Muscle of leg (tissue), 11 donors: ENCODE measurements around the gene ATXN7L3B. TPM values are rescaled to one million over a fixed set of nuclear protein-coding genes. Genes with fewer than 3 reads are reported as not detected.
A peak's percentile ranks its signal among the peaks of the same experiment; 100 is the strongest.

Source experiments
- DNase-seq: peaks from one replicate; pipeline ENCODE4 v3.0.0; 2013
- H3K27ac ChIP-seq: one replicate; pipeline ENCODE4 v1.5.1; 2013; ENCODE audit warnings: mild to moderate bottlenecking, low read length, control low read depth
- H3K27me3 ChIP-seq: one replicate; pipeline ENCODE4 v1.6.1; 2013; ENCODE audit warnings: low read length; ENCODE audit not compliant: control insufficient read depth, insufficient read depth
- H3K36me3 ChIP-seq: one replicate; pipeline ENCODE4 v1.6.1; 2013; ENCODE audit warnings: low read length; ENCODE audit not compliant: control insufficient read depth, insufficient read depth
- H3K4me1 ChIP-seq: one replicate; pipeline ENCODE4 v1.6.1; 2013; ENCODE audit warnings: low read length; ENCODE audit not compliant: control insufficient read depth, insufficient read depth
- H3K4me3 ChIP-seq: one replicate; pipeline ENCODE4 v1.5.1; 2013; ENCODE audit warnings: low read length, control low read depth
- H3K9me3 ChIP-seq: replicated peaks from 2 replicates; pipeline ENCODE4 v1.6.1; 2013; ENCODE audit warnings: low read depth, low read length; ENCODE audit not compliant: control insufficient read depth
- WGBS: methylation state at CpG from one replicate; pipeline ENCODE4 v1.1.5; 2013; ENCODE audit warnings: missing lambda C conversion rate; ENCODE audit not compliant: insufficient coverage; 5-methylcytosine and 5-hydroxymethylcytosine counted together
- polyA plus RNA-seq, 8 donors: library from polyadenylated mRNA; unstranded; fragments of 120-200 nt; gene quantifications; one replicate each; pipeline versions ENCODE4 v1.2.1 to v1.2.3, GENCODE V29; 2013; ENCODE audit warnings: inconsistent platforms in 1 of 8, low replicate concordance in 1 of 8; ENCODE audit not compliant: insufficient read length in 8 of 8, insufficient read depth in 1 of 8
- total RNA-seq: library from RNA; stranded (reverse); fragments of 120-200 nt; gene quantifications from one replicate; pipeline ENCODE4 v1.2.4, GENCODE V29; 2013

Gene ATXN7L3B
- total and polyA plus RNA-seq, 9 donors: 32.6 to 58.3 (median 51.0) TPM

DNA sequence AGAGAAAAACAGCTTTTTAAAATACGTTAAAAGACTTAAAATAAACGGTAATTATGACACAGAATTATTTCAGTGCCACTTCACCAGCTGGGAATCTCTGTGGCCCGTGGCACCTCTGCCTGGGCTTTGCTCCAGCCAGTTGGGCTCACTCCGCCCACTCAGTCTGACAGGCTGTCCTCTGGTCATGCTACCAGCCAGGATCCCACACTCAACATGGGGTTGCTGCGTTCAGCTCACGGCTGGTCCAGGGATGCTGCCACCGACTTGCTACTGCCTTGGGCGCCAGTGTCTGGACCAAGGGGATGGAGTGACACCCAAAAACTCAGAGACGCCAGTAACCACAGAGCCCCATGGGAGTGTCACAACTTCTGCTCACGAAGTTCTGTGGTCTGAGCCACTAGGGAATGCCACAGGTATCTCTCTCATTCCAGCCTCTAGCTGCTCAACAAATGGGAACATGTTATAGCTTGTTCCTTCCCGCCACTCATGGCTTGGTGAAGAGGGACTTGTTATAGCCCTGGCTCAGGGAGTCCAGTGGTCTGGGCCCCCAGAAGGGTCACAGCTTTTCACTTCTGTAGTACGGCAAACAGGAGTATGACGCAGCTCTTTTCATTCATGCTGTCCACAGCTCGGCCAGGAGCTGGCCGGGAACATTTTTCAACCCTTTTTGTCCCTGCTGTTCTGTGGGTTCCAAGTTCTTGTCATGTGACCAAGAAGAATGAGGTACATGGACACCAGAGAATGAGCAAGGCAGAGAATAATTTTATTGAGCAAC, 23.4 kb upstream of the ATXN7L3B start:
- H3K4me1 ChIP-seq: no peaks in the 10 kb centered on the region
- 83% methylated on average over 10 of the region's 15 CpGs for WGBS
- no peaks in the 10 kb centered on the region for H3K27me3 ChIP-seq
- no peak for DNase-seq
- no peak overlapping the region for H3K27ac ChIP-seq
- H3K4me3 ChIP-seq: no peak overlapping the region
- no peaks in the 10 kb centered on the region for H3K9me3 ChIP-seq
- H3K36me3 ChIP-seq: no peaks in the 10 kb centered on the region

DNA sequence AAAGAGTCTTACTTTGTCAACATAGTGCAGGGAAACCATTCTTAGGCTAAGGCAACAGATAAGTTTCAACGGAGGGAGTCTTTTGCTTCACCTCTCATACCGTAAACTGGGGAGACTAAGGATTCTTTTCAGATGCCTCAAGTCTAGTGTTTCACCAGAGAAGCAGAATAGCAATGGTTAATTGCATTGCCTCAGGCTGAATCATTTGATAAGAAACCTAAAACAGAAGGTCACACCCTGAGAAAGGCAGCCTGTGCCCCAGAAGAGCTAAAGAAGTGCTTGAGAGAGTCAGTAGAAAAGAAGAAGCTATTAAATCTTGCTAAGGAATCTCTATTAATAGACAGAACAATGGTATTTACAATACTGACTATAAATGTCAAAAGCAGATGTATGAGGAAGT, 21.8 kb upstream of the ATXN7L3B start:
- no CpG with 5 or more reads among the region's 2 CpGs for WGBS
- Histone ChIP-seq H3K9me3 (no peaks in the 10 kb centered on the region), H3K4me3 (no peak overlapping the region), H3K27me3 (no peaks in the 10 kb centered on the region), H3K27ac (no peak overlapping the region), H3K36me3 (no peaks in the 10 kb centered on the region), H3K4me1 (no peaks in the 10 kb centered on the region)
- no peak for DNase-seq

DNA sequence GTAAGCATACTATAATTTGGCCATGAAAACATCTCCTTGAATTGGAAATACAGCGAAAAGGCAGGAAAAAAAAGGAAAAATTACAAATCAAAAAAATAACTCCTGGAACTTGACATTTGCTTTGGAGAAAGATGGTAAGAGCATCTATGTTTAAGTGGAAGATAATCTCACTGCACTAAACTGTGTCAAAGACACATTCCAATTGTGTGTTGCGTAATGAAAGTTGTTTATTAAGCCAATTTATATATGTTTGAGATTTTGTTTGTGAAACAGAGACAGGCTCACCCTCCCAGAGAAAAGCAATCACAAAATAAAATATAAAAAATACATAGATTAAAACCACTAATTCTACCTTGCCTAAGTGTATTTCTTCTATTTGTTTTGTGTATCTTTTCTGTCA, 11.1 kb upstream of the ATXN7L3B start:
- no peaks in the 10 kb centered on the region for H3K9me3 ChIP-seq
- no peak overlapping the region for H3K4me3 ChIP-seq
- WGBS: no CpG with 5 or more reads among the region's 2 CpGs
- no peaks in the 10 kb centered on the region for H3K4me1 ChIP-seq
- H3K27ac ChIP-seq: no peak overlapping the region
- DNase-seq: no peak
- H3K27me3 ChIP-seq: no peaks in the 10 kb centered on the region
- no peaks in the 10 kb centered on the region for H3K36me3 ChIP-seq

DNA sequence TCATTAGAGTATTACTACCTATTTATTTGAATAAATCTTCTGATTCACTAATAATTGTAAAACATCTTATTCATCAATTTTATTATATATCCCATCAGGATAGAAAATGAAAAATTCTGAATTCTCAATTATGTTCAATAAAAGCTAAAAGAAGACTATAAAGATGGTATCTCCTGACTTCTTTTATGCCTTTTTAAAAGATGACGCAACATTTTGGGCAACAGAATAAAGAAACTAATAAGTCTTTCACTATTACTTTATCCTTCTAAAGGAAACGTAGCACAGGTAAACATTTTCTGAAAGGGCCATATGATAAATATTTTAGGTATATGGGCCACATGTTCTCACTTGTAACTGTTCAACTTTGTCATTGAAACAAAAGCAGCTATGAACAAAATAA, 10.1 kb upstream of the ATXN7L3B start:
- Histone ChIP-seq H3K27ac (no peak overlapping the region), H3K9me3 (no peaks in the 10 kb centered on the region), H3K4me1 (no peaks in the 10 kb centered on the region), H3K27me3 (no peaks in the 10 kb centered on the region), H3K36me3 (no peaks in the 10 kb centered on the region), H3K4me3 (no peak overlapping the region)
- no peak for DNase-seq
- WGBS: no CpG with 5 or more reads among the region's 2 CpGs

DNA sequence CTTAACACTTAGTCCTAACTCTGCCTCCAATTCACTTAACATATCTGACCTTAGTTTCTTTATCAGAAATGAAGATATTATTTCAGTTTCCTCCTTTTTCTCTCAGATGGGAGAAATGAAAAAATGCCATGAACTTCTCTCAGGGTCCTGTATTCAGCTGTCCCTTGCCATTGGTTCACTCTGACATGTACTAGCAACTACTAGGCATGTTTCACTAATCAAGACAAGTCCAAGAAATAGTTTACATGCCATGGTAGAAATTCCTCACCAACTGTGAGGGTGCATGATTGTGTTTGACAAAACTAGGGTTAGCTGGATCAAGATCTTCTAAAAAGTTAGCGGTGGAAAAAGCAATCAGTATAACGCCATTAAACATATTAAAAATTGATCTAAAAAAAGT, 7.0 kb upstream of the ATXN7L3B start:
- no CpG with 5 or more reads among the region's 2 CpGs for WGBS
- H3K27ac ChIP-seq: no peak overlapping the region
- no peak overlapping the region for H3K4me3 ChIP-seq
- H3K27me3 ChIP-seq: no peaks in the 10 kb centered on the region
- no peaks in the 10 kb centered on the region for H3K4me1 ChIP-seq
- H3K36me3 ChIP-seq: no peaks in the 10 kb centered on the region
- no peaks in the 10 kb centered on the region for H3K9me3 ChIP-seq
- DNase-seq: no peak

DNA sequence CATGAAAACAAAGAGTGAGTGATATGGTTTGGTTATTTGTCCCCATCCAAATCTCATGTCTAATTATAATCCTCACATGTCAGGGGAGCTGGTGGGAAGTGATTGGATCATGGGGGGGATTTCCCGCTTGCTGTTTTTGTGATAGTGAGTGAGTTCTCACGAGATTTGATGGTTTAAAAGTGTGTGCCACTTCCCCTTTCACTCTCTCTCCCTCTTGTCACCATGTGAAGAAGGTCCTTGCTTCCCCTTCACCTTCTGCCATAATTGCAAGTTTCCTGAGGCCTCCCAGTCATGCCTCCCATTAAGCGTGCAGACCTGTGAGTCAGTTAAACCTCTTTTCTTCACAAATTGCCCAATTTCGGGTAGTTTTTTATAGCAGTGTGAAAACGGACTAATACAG, 2.1 kb upstream of the ATXN7L3B start:
- Histone ChIP-seq H3K27me3 (no peaks in the 10 kb centered on the region), H3K36me3 (peaks cover 11% of the 10 kb centered on the region), H3K4me3 (no peak overlapping the region), H3K9me3 (no peaks in the 10 kb centered on the region), H3K27ac (no peak overlapping the region), H3K4me1 (peaks cover 13% of the 10 kb centered on the region)
- DNase-seq: no peak
- WGBS: no CpG with 5 or more reads among the region's 5 CpGs

DNA sequence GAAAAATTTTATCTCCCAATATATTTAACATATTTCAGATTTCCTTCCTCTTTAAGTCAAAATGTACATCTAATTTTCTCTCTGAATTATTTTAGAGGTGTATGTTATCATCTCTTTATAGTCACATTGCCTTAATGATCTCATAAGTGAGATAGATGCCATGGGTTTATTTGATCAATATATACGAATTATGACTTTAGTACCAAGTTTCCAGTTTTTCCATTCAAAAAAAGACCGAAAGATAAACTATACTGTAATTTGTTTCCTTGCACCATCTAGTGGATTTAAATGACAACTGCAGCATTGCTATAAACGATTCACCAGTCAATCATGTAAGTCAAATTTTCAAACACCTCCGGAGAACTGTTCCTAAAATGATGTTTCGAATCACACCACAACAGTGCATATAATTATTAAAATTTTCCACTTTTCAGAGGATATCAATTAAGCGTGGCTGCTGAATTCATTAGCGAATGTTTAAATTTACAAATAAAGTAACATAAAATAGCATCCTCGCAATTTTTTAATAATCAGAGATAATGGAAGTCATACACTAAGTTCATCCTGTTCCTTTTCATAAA, 419 bp upstream of the ATXN7L3B start:
- DNase-seq: peak; percentile 73
- no CpG with 5 or more reads among the region's 8 CpGs for WGBS
- H3K27ac ChIP-seq: peak overlapping the region; percentile 97
- no peaks in the 10 kb centered on the region for H3K27me3 ChIP-seq
- H3K36me3 ChIP-seq: peaks cover 17% of the 10 kb centered on the region
- H3K4me3 ChIP-seq: peak overlapping the region; percentile 82
- H3K4me1 ChIP-seq: peaks cover 16% of the 10 kb centered on the region
- no peaks in the 10 kb centered on the region for H3K9me3 ChIP-seq

DNA sequence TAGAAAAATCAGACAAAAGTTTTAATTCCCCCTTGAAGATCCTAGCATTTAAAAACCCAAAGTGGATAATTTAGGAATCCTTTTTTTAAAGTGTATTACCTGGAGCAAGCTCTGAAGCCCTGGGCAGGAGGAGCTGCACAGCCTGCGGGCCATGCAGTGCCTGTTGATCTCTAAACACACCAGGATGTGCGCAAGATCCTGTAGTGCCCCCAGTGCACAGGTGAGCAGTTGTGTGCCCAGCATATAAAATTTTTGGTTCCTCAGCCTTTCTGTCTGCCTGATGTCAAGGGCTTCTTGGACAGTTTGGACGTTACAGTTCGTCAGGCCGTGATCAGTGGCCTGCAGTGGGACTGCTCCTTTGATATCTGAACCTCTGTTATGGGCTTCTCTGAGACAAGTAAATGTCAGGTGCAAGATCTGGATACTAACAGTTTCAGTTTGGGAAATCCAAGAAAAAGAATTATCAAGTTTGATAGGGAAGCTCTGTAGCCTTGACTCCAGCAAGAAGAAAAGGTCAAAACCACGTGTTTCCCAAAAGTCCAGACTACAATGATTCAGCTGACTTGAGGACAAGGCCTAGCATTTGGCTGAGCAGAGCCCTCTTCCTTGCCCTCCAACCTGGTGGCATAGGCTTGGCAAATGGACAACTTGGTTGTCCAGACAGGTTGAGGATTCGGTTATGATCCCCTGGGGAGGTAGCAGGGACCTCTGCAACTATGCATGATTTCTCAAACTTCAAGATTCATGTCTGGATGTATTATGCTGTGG, 1.0 kb downstream of the ATXN7L3B start:
- DNase-seq: peak; percentile 8
- Histone ChIP-seq H3K27ac (peak overlapping the region; percentile 97), H3K27me3 (no peaks in the 10 kb centered on the region), H3K4me1 (peaks cover 16% of the 10 kb centered on the region), H3K9me3 (no peaks in the 10 kb centered on the region), H3K36me3 (peaks cover 17% of the 10 kb centered on the region), H3K4me3 (peak overlapping the region; percentile 82)
- WGBS: 24% methylated on average over 6 of the region's 7 CpGs

DNA sequence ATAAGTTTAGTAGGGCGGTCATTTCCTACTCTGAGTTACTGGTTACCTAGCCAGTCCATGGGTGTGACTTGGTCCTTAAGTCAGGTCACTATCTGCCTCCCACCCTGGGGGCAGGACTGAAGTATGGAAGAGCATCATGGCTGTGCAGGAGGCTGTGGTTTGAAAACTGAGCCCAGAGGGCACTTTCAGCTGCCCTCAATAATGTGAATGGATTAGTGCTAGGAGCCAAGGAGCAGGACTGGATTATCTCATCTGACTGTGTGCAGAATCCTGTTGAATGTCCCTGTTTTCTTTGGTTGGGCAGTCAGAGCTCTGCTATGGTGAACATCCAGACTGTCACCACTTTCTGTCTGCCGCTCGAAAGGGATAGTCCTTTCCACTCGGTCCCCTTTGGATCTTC, 1.6 kb downstream of the ATXN7L3B start:
- Histone ChIP-seq H3K4me3 (peak overlapping the region; percentile 82), H3K4me1 (peaks cover 16% of the 10 kb centered on the region), H3K9me3 (no peaks in the 10 kb centered on the region), H3K36me3 (peaks cover 17% of the 10 kb centered on the region), H3K27ac (peak overlapping the region; percentile 97), H3K27me3 (no peaks in the 10 kb centered on the region)
- 87% methylated on average over 3 of the region's 4 CpGs for WGBS
- DNase-seq: no peak

DNA sequence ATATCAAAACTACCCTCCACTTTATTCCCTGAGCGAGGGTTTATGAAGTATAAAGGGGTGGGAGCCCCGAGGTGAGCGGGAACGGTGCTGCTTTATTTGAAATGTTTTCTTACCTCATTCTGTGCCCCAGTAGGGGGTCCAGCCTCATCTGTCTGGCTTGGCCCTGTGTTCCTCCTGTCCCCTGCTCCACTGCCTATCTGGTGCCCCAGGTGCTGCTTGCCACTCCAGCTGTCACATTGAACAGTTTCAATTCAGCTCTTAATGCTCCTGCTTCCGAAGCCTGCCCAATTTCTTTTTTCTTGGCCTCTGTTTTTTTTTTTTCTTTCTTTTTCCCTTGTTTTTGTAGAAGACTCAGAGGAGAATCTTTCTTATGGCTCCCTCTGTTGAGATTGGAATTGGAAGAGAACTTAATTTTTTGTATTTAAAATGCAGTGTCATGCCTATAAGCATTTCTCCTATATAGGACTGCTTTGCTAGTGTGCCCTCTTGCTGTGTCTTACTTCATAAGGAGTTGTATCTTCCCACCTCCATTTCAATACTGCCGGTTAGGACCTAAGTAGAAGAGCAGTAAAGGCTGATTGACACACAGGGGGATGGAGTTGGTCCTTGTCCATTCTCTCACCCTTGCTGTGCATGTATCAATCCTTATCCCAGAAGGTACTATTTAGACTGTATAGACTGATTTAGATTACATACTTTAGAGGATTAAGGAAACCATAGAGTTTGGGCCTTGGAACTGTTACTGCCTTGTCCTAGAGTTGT, 2.3 kb downstream of the ATXN7L3B start:
- H3K36me3 ChIP-seq: peaks cover 17% of the 10 kb centered on the region
- no peak overlapping the region for H3K27ac ChIP-seq
- no peaks in the 10 kb centered on the region for H3K9me3 ChIP-seq
- peak overlapping the region; percentile 82 for H3K4me3 ChIP-seq
- H3K4me1 ChIP-seq: peaks cover 16% of the 10 kb centered on the region
- H3K27me3 ChIP-seq: no peaks in the 10 kb centered on the region
- DNase-seq: no peak
- 79% methylated on average over 2 of the region's 6 CpGs for WGBS
